CD14-positive monocyte (primary cell): ENCODE results near the gene TUSC2. TPM values are rescaled to one million over a fixed set of nuclear protein-coding genes. Genes with fewer than 3 reads are reported as not detected.

Experiments used
- DNase-seq, 3 donors: peaks; one replicate each; pipeline ENCODE4 v3.0.0-alpha.2; 2011 to 2022
- H2AFZ ChIP-seq: 2 replicates; pipeline ENCODE4 v1.6.0; 2012; ENCODE audit warnings: mild to moderate bottlenecking, low read depth, low read length, inconsistent platforms; ENCODE audit not compliant: insufficient read depth, poor library complexity, severe bottlenecking
- H3K27ac ChIP-seq, 2 donors: 1 replicate in 1 of 2; 2 replicates in 1 of 2; pipeline ENCODE4 v1.5.1; 2012 to 2013; ENCODE audit warnings: low read length in 2 of 2, control low read depth in 1 of 2, inconsistent platforms in 1 of 2, low read depth in 1 of 2, mild to moderate bottlenecking in 1 of 2
- H3K27me3 ChIP-seq, 2 donors: one replicate each; pipeline versions ENCODE4 v1.6.0 to v1.6.1; 2011 to 2013; ENCODE audit warnings: low read length in 2 of 2; ENCODE audit not compliant: control insufficient read depth in 2 of 2, insufficient read depth in 2 of 2
- H3K36me3 ChIP-seq, 2 donors: replicated peaks in 1 of 2; 1 replicate in 1 of 2; 2 replicates in 1 of 2; pipeline versions ENCODE4 v1.5.1 to v1.6.1; 2012 to 2013; ENCODE audit warnings: low read length in 2 of 2, control low read depth in 1 of 2, inconsistent platforms in 1 of 2, mild to moderate bottlenecking in 1 of 2; ENCODE audit not compliant: insufficient read depth in 2 of 2, control insufficient read depth in 1 of 2
- H3K4me1 ChIP-seq, 2 donors: 1 replicate in 1 of 2; 2 replicates in 1 of 2; pipeline versions ENCODE4 v1.5.1 to v1.6.1; 2012 to 2013; ENCODE audit warnings: low read length in 2 of 2, control low read depth in 1 of 2, inconsistent platforms in 1 of 2, mild to moderate bottlenecking in 1 of 2, moderate library complexity in 1 of 2; ENCODE audit not compliant: insufficient read depth in 2 of 2, control insufficient read depth in 1 of 2
- H3K4me2 ChIP-seq: replicated peaks from 2 replicates; pipeline ENCODE3; 2012; ENCODE audit warnings: low read length, moderate library complexity, mild to moderate bottlenecking; ENCODE audit not compliant: poor library complexity, severe bottlenecking; ENCODE audit errors: extremely low read depth
- H3K4me3 ChIP-seq, 3 experiments: fragments of 200-600 bp in 1 of 3; sonication (generic) in 1 of 3; replicated peaks in 1 of 3; 1 replicate in 2 of 3; 2 replicates in 1 of 3; pipeline ENCODE4 v1.5.1; 2011 to 2013; ENCODE audit warnings: low read length in 3 of 3, mild to moderate bottlenecking in 3 of 3, control low read depth in 2 of 3, low read depth in 2 of 3, inconsistent platforms in 1 of 3, moderate library complexity in 1 of 3
- H3K79me2 ChIP-seq: 2 replicates; pipeline ENCODE4 v1.6.0; 2012; ENCODE audit warnings: mild to moderate bottlenecking, control low read depth, inconsistent platforms, low read length, moderate library complexity; ENCODE audit not compliant: insufficient read depth
- H3K9ac ChIP-seq: 2 replicates; pipeline ENCODE4 v1.6.0; 2017; ENCODE audit warnings: low read length, mild to moderate bottlenecking; ENCODE audit not compliant: insufficient read depth, poor library complexity, severe bottlenecking
- H3K9me3 ChIP-seq, 2 donors: replicated peaks in 1 of 2; 1 replicate in 1 of 2; 2 replicates in 1 of 2; pipeline versions ENCODE4 v1.5.1 to v1.6.1; 2012 to 2013; ENCODE audit warnings: low read length in 2 of 2, control low read depth in 1 of 2; ENCODE audit not compliant: control insufficient read depth in 1 of 2, insufficient read depth in 1 of 2
- H4K20me1 ChIP-seq: 2 replicates; pipeline ENCODE4 v1.6.0; 2012; ENCODE audit warnings: mild to moderate bottlenecking, low read length, control low read depth, moderate library complexity; ENCODE audit not compliant: insufficient read depth
- H3K27ac Mint-ChIP-seq, 7 donors: one replicate each; pipeline ENCODE4 v1.8.0; 2020; ENCODE audit warnings: mild to moderate bottlenecking in 7 of 7, mixed read lengths in 7 of 7, moderate library complexity in 6 of 7, inconsistent platforms in 2 of 7
- H3K27me3 Mint-ChIP-seq, 3 donors: one replicate each; pipeline ENCODE4 v1.8.0; 2021 to 2022; ENCODE audit warnings: low read depth in 3 of 3, mild to moderate bottlenecking in 3 of 3, mixed read lengths in 3 of 3, moderate library complexity in 3 of 3, inconsistent platforms in 1 of 3
- H3K36me3 Mint-ChIP-seq, 2 donors: one replicate each; pipeline ENCODE4 v1.8.0; 2020; ENCODE audit warnings: mixed read lengths in 2 of 2, inconsistent platforms in 1 of 2, mild to moderate bottlenecking in 1 of 2
- H3K4me1 Mint-ChIP-seq: one replicate; pipeline ENCODE4 v1.8.0; 2020; ENCODE audit warnings: mild to moderate bottlenecking, mixed read lengths
- H3K4me3 Mint-ChIP-seq, 2 donors: one replicate each; pipeline ENCODE4 v1.8.0; 2020; ENCODE audit warnings: mild to moderate bottlenecking in 2 of 2, mixed read lengths in 2 of 2, moderate library complexity in 1 of 2
- H3K9me3 Mint-ChIP-seq, 7 donors: one replicate each; pipeline ENCODE4 v1.8.0; 2020 to 2022; ENCODE audit warnings: mixed read lengths in 7 of 7, mild to moderate bottlenecking in 6 of 7, moderate library complexity in 6 of 7, inconsistent platforms in 2 of 7
- CTCF ChIP-seq: fragments of 200-600 bp; IDR thresholded peaks from one replicate; pipeline ENCODE4 v1.8.0; 2022; ENCODE audit warnings: antibody characterized with exemption, mild to moderate bottlenecking
- WGBS: methylation state at CpG from one replicate; pipeline ENCODE4 v1.1.5; 2013; ENCODE audit warnings: missing lambda C conversion rate; ENCODE audit not compliant: insufficient coverage; 5-methylcytosine and 5-hydroxymethylcytosine counted together
- intact Hi-C, 2 donors: fragments of 100-400 bp; cut with micrococcal nuclease; formaldehyde crosslinking; loops; one replicate each; pipeline versions ENCODE4 v1.15.0 to v1.15.1; 2023
- polyA plus RNA-seq, 3 donors: library from polyadenylated mRNA; depleted of rRNA in 1 of 3; unstranded in 2 of 3; stranded (reverse) in 1 of 3; fragments of 300-500 nt in 2 of 3; fragments of >200 nt in 1 of 3; fragmentation: Illumina TruSeq in 2 of 3; gene quantifications; 1 replicate in 2 of 3; 2 replicates in 1 of 3; pipeline ENCODE4 v1.2.3, GENCODE V29; 2012 to 2021

TUSC2 gene
- polyA plus RNA-seq, 3 donors = 22.6 to 55.7 (median 47.0) TPM

DNA sequence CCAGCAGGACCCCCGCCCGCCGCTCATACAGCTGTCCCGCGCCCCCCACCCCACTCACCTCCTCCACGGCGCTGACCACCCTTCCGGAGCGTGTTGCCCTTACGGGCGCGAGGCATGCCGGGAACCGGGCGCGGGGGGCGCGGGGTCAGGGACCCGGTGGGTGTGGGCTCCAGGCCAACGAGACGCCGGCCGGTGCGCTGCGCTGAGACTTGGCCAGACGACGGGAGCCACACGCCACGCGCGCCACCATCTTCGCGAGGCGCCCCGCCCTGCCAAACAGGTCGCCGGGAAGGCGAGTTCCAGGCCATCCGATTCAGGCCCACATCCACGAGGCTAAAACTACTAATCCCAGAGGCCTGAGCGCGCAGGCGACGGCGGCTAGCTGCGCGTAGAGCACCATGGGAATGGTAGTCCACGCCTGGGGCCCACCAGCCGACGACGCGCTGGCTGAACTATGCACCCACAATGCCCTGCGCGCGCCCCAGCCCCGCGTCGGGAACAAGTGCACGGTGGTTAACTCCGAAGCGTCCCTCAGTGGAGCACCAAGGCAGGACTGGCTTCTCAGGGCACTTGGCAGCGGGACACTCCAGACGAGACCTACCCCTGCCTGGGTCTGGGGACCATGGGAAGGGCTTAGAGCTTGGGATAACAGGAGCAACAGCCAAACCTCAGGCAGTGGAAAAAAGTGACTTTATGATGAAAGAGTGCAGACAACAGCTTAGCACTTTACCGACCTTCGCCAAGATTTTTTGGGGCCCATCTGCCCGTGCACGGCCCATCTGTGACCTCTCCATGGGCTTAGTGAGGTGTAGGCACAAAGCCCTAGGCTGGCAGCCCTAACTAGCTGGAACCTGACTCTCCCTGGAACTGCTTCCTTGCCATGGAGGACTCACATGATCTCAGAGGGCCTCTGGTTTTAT lies 35.6 kb downstream of the TUSC2 start, which contains the start of gene IFRD2:
Gene IFRD2, minus strand, starts transcription at position 271 of the 920 bp plus-strand sequence. Its CDS starts 155 bp downstream, at position 116.
- Histone ChIP-seq H3K4me2 (peak within 1 kb of the TSS; percentile 91), H4K20me1 (no peaks in the 10 kb centered on the region), H3K9me3 (no peaks in the 10 kb centered on the region), H3K9ac (peak within 1 kb of the TSS; percentile 82), H3K36me3 (peaks cover 26 to 31% of the 10 kb centered on the region in 2 donors), H3K4me1 (peaks cover 16 to 24% of the 10 kb centered on the region in 2 donors), H2AFZ (peak within 1 kb of the TSS; percentile 89), H3K79me2 (peaks cover 26% of the 10 kb centered on the region), H3K27me3 (no peaks in the 10 kb centered on the region), H3K27ac (peak within 1 kb of the TSS; percentile 57 to 90), H3K4me3 (peak within 1 kb of the TSS; percentile 65 to 82 (median 70))
- H3K27ac Mint-ChIP-seq = peak within 1 kb of the TSS; percentile 87 to 98 (median 94)
- DNase-seq = peak; percentile 96 to 98 (median 97)
- H3K4me3 Mint-ChIP-seq = peak within 1 kb of the TSS; percentile 70 to 93
- no peak for TF ChIP-seq CTCF
- H3K36me3 Mint-ChIP-seq = peaks cover 24 to 37% of the 10 kb centered on the region in 2 donors
- H3K4me1 Mint-ChIP-seq = peaks cover 15% of the 10 kb centered on the region
- H3K27me3 Mint-ChIP-seq = peaks cover 0 to under 1% (median 0%) of the 10 kb centered on the region in 3 donors
- under 1% methylated on average over 64 of the region's 67 CpGs for WGBS
- intact Hi-C loops = loop anchor here in 1 of 2 donors (2.0 kb wide), 1 partner anchor 32 kb away; no protein-coding TSS in a partner anchor
- no peaks in the 10 kb centered on the region for H3K9me3 Mint-ChIP-seq

- 100% methylated on average over 10 of the region's 16 CpGs for WGBS
- no peak overlapping the region for H2AFZ ChIP-seq
- no peak overlapping the region for H3K27ac ChIP-seq
- Mint-ChIP-seq H3K4me3 (no peak overlapping the region), H3K4me1 (peaks cover 14% of the 10 kb centered on the region), H3K36me3 (peaks cover 23 to 34% of the 10 kb centered on the region in 2 donors), H3K27me3 (peaks cover 0 to 2% (median 0%) of the 10 kb centered on the region in 3 donors), H3K27ac (no peak overlapping the region), H3K9me3 (no peaks in the 10 kb centered on the region)
- intact Hi-C loops = no loop called here
- no peaks in the 10 kb centered on the region for H3K27me3 ChIP-seq
- H3K4me2 ChIP-seq = no peak overlapping the region
- peak in 1 of 3 donors; percentile 6 for DNase-seq
- peaks cover 16 to 22% of the 10 kb centered on the region in 2 donors for H3K4me1 ChIP-seq
- no peaks in the 10 kb centered on the region for H3K9me3 ChIP-seq
- no peak for TF ChIP-seq CTCF
- H3K4me3 ChIP-seq = no peak overlapping the region
- peaks cover 18% of the 10 kb centered on the region for H3K79me2 ChIP-seq
- no peaks in the 10 kb centered on the region for H4K20me1 ChIP-seq
- H3K36me3 ChIP-seq = peaks cover 34 to 41% of the 10 kb centered on the region in 2 donors
- no peak overlapping the region for H3K9ac ChIP-seq
Observed at GRCh38 chr3:50290161-50290641, 37.8 kb downstream of the TUSC2 start.
